Esophagus (tissue), 2 donors: ENCODE results near the gene FSD2. TPM values are rescaled to one million over a fixed set of nuclear protein-coding genes. Genes with fewer than 3 reads are reported as not detected.
A peak's percentile ranks its signal among the peaks of the same experiment; 100 is the strongest.

Source experiments
- H3K27ac ChIP-seq, 2 donors: one replicate each; pipeline ENCODE4 v1.5.1; 2013; ENCODE audit warnings: low read depth in 2 of 2, mild to moderate bottlenecking in 2 of 2, inconsistent platforms in 1 of 2, low read length in 1 of 2, moderate library complexity in 1 of 2
- H3K27me3 ChIP-seq, 2 donors: one replicate each; pipeline ENCODE4 v1.6.1; 2013; ENCODE audit warnings: low read length in 2 of 2, control low read depth in 1 of 2, mild to moderate bottlenecking in 1 of 2; ENCODE audit not compliant: insufficient read depth in 2 of 2, control insufficient read depth in 1 of 2
- H3K36me3 ChIP-seq, 2 donors: one replicate each; pipeline ENCODE4 v1.6.1; 2013; ENCODE audit warnings: low read length in 1 of 2; ENCODE audit not compliant: control insufficient read depth in 2 of 2, insufficient read depth in 2 of 2
- H3K4me1 ChIP-seq, 2 donors: one replicate each; pipeline ENCODE4 v1.6.1; 2013; ENCODE audit warnings: low read length in 1 of 2; ENCODE audit not compliant: control insufficient read depth in 2 of 2, insufficient read depth in 2 of 2
- H3K4me3 ChIP-seq, 2 donors: one replicate each; pipeline ENCODE4 v1.5.1; 2013; ENCODE audit warnings: low read length in 2 of 2, mild to moderate bottlenecking in 2 of 2, low read depth in 1 of 2, moderate library complexity in 1 of 2
- H3K9me3 ChIP-seq, 2 donors: one replicate each; pipeline ENCODE4 v1.6.1; 2013; ENCODE audit warnings: mild to moderate bottlenecking in 2 of 2, low read depth in 1 of 2, low read length in 1 of 2, moderate library complexity in 1 of 2; ENCODE audit not compliant: control insufficient read depth in 2 of 2, insufficient read depth in 1 of 2
- whole genome bisulfite sequencing, 2 donors: extraction: QIAGEN DNeasy Blood & Tissue Kit; methylation state at CpG; one replicate each; pipeline ENCODE4 v1.1.7; 2013; 5-methylcytosine and 5-hydroxymethylcytosine counted together
- polyA plus RNA-seq, 2 donors: library from polyadenylated mRNA; stranded (reverse); fragments of 200-250 nt; gene quantifications; one replicate each; pipeline ENCODE4 v1.2.3, GENCODE V29; 2013
- donor health status: healthy with polysubstance abuse.
- donor health status: Bipolar disorder and iron deficiency.

FSD2 gene
- polyA plus RNA-seq, 2 donors, result 0.01 to 0.12 TPM

GRCh38 chr15:82812994-82813393 is 7.1 kb upstream of the FSD2 start:
- 86 to 87% methylated on average over 4 of the region's 4 CpGs for WGBS, 2 donors
- Histone ChIP-seq H3K9me3 (no peaks in the 10 kb centered on the region), H3K4me3 (no peak overlapping the region), H3K4me1 (no peaks in the 10 kb centered on the region), H3K27ac (no peak overlapping the region), H3K27me3 (no peaks in the 10 kb centered on the region), H3K36me3 (no peaks in the 10 kb centered on the region)

DNA sequence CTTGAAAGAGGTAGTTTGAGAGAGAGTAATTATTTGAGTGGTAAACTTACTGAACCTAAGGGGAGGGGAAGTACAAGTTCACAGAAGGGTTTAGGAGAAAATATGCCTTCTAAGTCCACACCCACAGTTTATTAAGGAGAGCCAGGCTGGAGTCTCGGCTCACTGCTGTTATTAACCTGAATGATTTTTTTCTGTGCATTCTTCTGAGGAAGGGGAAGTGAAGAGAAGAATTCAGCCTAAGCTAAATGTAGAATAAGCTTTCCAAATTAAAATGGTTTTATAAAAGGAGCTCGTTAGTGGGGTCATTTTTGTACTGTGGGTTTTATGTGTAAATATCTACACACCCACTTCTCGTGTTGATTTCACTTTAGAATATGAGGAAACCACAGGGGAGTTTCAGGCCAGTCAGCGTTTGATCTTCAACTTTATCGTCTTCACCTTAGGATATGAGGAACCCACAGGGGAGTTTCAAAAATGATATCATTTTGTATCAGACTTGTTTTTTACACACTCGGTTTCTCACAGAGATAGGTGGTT is 5.1 kb upstream of the FSD2 start:
- 1 to 2% methylated on average over 6 of the region's 6 CpGs for WGBS, 2 donors
- no peaks in the 10 kb centered on the region for H3K4me1 ChIP-seq
- H3K27ac ChIP-seq, result peak overlapping the region; percentile 38 to 100
- H3K4me3 ChIP-seq, result peak overlapping the region; percentile 83 to 96
- no peaks in the 10 kb centered on the region for H3K36me3 ChIP-seq
- no peaks in the 10 kb centered on the region for H3K27me3 ChIP-seq
- no peaks in the 10 kb centered on the region for H3K9me3 ChIP-seq

DNA sequence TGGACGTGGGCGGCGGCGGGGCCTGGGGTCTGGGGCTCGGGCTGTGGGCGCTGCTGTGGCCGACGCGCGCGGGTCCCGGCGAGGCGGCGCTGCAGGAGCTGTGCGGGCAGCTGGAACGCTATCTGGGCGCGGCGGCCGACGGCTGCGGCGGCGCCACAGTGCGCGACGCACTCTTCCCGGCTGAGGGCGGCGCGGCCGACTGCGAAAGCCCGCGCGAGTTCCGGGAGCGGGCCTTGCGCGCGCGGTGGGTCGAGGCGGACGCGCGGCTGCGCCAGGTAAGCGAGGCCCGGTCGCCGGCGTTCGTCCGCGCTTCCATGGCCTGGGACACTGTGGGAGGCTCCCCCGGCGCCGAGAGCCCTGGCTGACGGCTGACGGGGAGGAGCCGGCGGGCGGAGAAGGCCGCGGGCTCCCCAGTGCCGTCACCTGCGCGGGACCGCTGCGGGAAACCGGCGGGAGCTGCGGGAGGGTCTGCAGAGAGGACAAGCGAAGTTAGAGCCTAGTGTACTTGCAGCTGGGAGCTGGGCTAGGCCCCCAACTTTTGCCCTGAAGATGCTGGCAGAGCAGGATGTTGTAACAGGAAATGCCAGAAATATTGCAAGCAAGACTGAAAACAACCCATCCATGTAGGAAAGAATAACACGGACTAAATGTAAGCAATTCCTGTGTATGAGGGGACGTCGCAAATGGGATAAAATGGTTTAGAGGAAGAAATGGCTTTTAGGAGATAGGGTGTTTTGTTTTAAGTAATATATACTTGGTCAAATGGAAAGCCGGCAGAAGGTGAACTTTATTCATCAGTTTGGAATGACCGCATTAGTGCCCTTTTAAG is 4.4 kb upstream of the FSD2 start:
- 0% methylated on average over 71 to 81 of the region's 81 CpGs for WGBS, 2 donors
- Histone ChIP-seq H3K9me3 (no peaks in the 10 kb centered on the region), H3K4me1 (no peaks in the 10 kb centered on the region)

GRCh38 chr15:82809308-82810060 is 3.6 kb upstream of the FSD2 start, which contains the start of gene WHAMM:
WHAMM (plus strand) TSS chr15:82809628; CDS start chr15:82809727, 99 bp downstream.
- H3K4me3 ChIP-seq, result peak within 1 kb of the TSS; percentile 83 to 96
- H3K36me3 ChIP-seq, result no peaks in the 10 kb centered on the region
- H3K4me1 ChIP-seq, result no peaks in the 10 kb centered on the region
- peak within 1 kb of the TSS; percentile 100 for H3K27ac ChIP-seq
- H3K27me3 ChIP-seq, result no peaks in the 10 kb centered on the region
- H3K9me3 ChIP-seq, result no peaks in the 10 kb centered on the region
- 0% methylated on average over 64 to 67 of the region's 67 CpGs for WGBS, 2 donors

More for the DNA sequence above, 4.4 kb upstream of the FSD2 start:
- Histone ChIP-seq H3K36me3 (no peaks in the 10 kb centered on the region), H3K27ac (peak overlapping the region; percentile 100), H3K27me3 (no peaks in the 10 kb centered on the region), H3K4me3 (peak overlapping the region; percentile 83 to 96)

- H3K27ac ChIP-seq, result peak overlapping the region; percentile 50 to 58
- WGBS, 2 donors, result 68 to 69% methylated on average over 9 of the region's 9 CpGs
These were observed 2.8 kb upstream of the FSD2 start for GRCh38 chr15:82808634-82809041.

GRCh38 chr15:82807920-82808633 is 2.2 kb upstream of the FSD2 start:
- Histone ChIP-seq H3K4me3 (peak overlapping the region in 1 of 2 donors; percentile 83), H3K36me3 (no peaks in the 10 kb centered on the region), H3K9me3 (no peaks in the 10 kb centered on the region), H3K27ac (peak overlapping the region; percentile 14 to 58), H3K4me1 (no peaks in the 10 kb centered on the region), H3K27me3 (no peaks in the 10 kb centered on the region)
- WGBS, 2 donors, result 73 to 75% methylated on average over 11 of the region's 11 CpGs

More at GRCh38 chr15:82808634-82809041, 2.8 kb upstream of the FSD2 start:
- no peaks in the 10 kb centered on the region for H3K27me3 ChIP-seq
- H3K4me3 ChIP-seq, result peak overlapping the region in 1 of 2 donors; percentile 83
- no peaks in the 10 kb centered on the region for H3K9me3 ChIP-seq
- H3K4me1 ChIP-seq, result no peaks in the 10 kb centered on the region
- H3K36me3 ChIP-seq, result no peaks in the 10 kb centered on the region

- Histone ChIP-seq H3K4me3 (no peak overlapping the region), H3K36me3 (no peaks in the 10 kb centered on the region), H3K27ac (no peak overlapping the region), H3K4me1 (no peaks in the 10 kb centered on the region), H3K27me3 (no peaks in the 10 kb centered on the region), H3K9me3 (no peaks in the 10 kb centered on the region)
- 49 to 70% methylated on average over 1 of the region's 1 CpG for WGBS, 2 donors
These were observed 1.3 kb downstream of the FSD2 start for GRCh38 chr15:82804575-82804949.

GRCh38 chr15:82803793-82804574 is 1.9 kb downstream of the FSD2 start:
- 89% methylated on average over 2 of the region's 2 CpGs for WGBS, 2 donors
- H3K4me3 ChIP-seq, result no peak overlapping the region
- H3K27ac ChIP-seq, result no peak overlapping the region
- no peaks in the 10 kb centered on the region for H3K27me3 ChIP-seq
- H3K9me3 ChIP-seq, result no peaks in the 10 kb centered on the region
- no peaks in the 10 kb centered on the region for H3K4me1 ChIP-seq
- no peaks in the 10 kb centered on the region for H3K36me3 ChIP-seq
